Neural progenitor cell (in vitro differentiated cells): ENCODE results near the gene PTGDS. TPM values are rescaled to one million over a fixed set of nuclear protein-coding genes. Genes with fewer than 3 reads are reported as not detected.

Source experiments
- DNase-seq: peaks from one replicate; pipeline ENCODE4 v3.0.0-alpha.2; 2016; ENCODE audit warnings: low spot score
- H2AFZ ChIP-seq: fragments of 200-600 bp; sonication (generic); replicated peaks from 2 replicates; pipeline ENCODE4 v1.6.1; 2016; ENCODE audit warnings: antibody characterized with exemption
- H3F3A ChIP-seq: fragments of 200-600 bp; sonication (generic); 2 replicates; pipeline ENCODE4 v1.6.1; 2016; ENCODE audit warnings: antibody characterized with exemption, low read depth
- H3K27ac ChIP-seq: fragments of 200-600 bp; sonication (generic); 2 replicates; pipeline ENCODE4 v1.5.1; 2016; ENCODE audit warnings: mild to moderate bottlenecking
- H3K27me3 ChIP-seq: fragments of 200-600 bp; sonication (generic); 2 replicates; pipeline ENCODE4 v1.6.1; 2016; ENCODE audit warnings: mild to moderate bottlenecking, moderate library complexity
- H3K36me3 ChIP-seq: fragments of 200-600 bp; sonication (generic); 2 replicates; pipeline ENCODE4 v1.5.1; 2016
- H3K4me1 ChIP-seq: fragments of 200-600 bp; sonication (generic); 2 replicates; pipeline ENCODE4 v1.6.1; 2016; ENCODE audit warnings: mixed run types
- H3K4me2 ChIP-seq: fragments of 200-600 bp; sonication (generic); 2 replicates; pipeline ENCODE4 v1.6.1; 2016
- H3K4me3 ChIP-seq: fragments of 200-600 bp; sonication (generic); 2 replicates; pipeline ENCODE4 v1.5.1; 2016
- H3K79me2 ChIP-seq: fragments of 200-600 bp; sonication (generic); 2 replicates; pipeline ENCODE4 v1.6.1; 2016; ENCODE audit warnings: low read depth
- H3K9ac ChIP-seq: fragments of 200-600 bp; sonication (generic); 2 replicates; pipeline ENCODE4 v1.6.1; 2016
- H3K9me3 ChIP-seq: fragments of 200-600 bp; sonication (generic); 2 replicates; pipeline ENCODE4 v1.5.1; 2016; ENCODE audit warnings: low read depth
- H4K20me1 ChIP-seq: fragments of 200-600 bp; sonication (generic); 2 replicates; pipeline ENCODE4 v1.6.1; 2016; ENCODE audit warnings: low read depth
- H3K27ac Mint-ChIP-seq: 3 replicates; pipeline ENCODE4 v1.8.0; 2021; ENCODE audit warnings: mixed read lengths
- H3K27me3 Mint-ChIP-seq: 2 replicates; pipeline ENCODE4 v1.8.0; 2022; ENCODE audit warnings: low read depth, mild to moderate bottlenecking, inconsistent platforms, moderate library complexity, mixed read lengths; ENCODE audit not compliant: insufficient read depth
- H3K36me3 Mint-ChIP-seq: 3 replicates; pipeline ENCODE4 v1.8.0; 2021; ENCODE audit warnings: mixed read lengths
- H3K4me1 Mint-ChIP-seq: 3 replicates; pipeline ENCODE4 v1.8.0; 2021; ENCODE audit warnings: mixed read lengths
- H3K4me3 Mint-ChIP-seq: 3 replicates; pipeline ENCODE4 v1.8.0; 2021; ENCODE audit warnings: mild to moderate bottlenecking, moderate library complexity, mixed read lengths
- H3K9me3 Mint-ChIP-seq: 3 replicates; pipeline ENCODE4 v1.8.0; 2020; ENCODE audit warnings: mixed read lengths
- EZH2 ChIP-seq: fragments of 200-600 bp; sonication (generic); IDR thresholded peaks from 2 replicates; pipeline ENCODE4 v1.6.1; 2017; ENCODE audit warnings: antibody characterized with exemption, mild to moderate bottlenecking, moderate library complexity
- EZH2phosphoT487 ChIP-seq: fragments of 200-600 bp; sonication (generic); IDR thresholded peaks from 2 replicates; pipeline ENCODE4 v1.6.1; 2017; ENCODE audit warnings: antibody characterized with exemption
- total RNA-seq: library from RNA; depleted of rRNA; stranded (reverse); fragments of >200 nt; gene quantifications from 2 replicates; pipeline ENCODE4 v1.2.3, GENCODE V29; 2015; ENCODE audit warnings: low replicate concordance
- TF ChIP-seq, protein P1 (sequence below): fragments of 200-600 bp; sonication (generic); IDR thresholded peaks from 2 replicates; pipeline ENCODE4 v1.5.1; 2017; ENCODE audit warnings: antibody characterized with exemption, mild to moderate bottlenecking

PTGDS gene
- total RNA-seq, 1 donor from 2014 or later, result not detected

DNA sequence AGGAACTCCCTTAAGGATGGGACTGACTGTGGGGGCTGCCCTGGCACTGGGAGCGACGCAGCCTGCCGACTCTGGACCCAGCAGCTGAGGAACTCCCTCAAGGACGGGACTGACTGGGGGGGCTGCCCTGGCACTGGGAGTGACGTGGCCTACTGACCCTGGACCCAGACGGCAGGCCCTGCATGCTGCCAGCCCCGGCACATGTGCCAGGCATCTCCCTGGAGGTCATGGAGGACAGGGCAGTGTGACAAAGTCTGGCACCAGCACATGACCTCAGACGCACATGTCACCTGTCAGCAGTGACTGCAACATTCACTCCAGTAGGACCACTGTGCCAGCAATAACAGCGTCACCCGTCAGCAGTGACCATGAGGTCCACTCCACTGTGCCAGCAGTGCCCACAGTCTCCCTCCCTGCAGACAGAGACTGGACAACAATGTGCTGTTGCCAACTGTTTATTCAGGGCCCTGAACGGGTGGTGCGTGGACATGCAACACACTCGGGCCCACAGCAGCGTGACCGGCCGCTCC lies 37.2 kb upstream of the PTGDS start:
- Mint-ChIP-seq H3K4me1 (peaks cover 3% of the 10 kb centered on the region), H3K36me3 (peaks cover 17% of the 10 kb centered on the region)
- no peaks in the 10 kb centered on the region for H3K27me3 ChIP-seq

DNA sequence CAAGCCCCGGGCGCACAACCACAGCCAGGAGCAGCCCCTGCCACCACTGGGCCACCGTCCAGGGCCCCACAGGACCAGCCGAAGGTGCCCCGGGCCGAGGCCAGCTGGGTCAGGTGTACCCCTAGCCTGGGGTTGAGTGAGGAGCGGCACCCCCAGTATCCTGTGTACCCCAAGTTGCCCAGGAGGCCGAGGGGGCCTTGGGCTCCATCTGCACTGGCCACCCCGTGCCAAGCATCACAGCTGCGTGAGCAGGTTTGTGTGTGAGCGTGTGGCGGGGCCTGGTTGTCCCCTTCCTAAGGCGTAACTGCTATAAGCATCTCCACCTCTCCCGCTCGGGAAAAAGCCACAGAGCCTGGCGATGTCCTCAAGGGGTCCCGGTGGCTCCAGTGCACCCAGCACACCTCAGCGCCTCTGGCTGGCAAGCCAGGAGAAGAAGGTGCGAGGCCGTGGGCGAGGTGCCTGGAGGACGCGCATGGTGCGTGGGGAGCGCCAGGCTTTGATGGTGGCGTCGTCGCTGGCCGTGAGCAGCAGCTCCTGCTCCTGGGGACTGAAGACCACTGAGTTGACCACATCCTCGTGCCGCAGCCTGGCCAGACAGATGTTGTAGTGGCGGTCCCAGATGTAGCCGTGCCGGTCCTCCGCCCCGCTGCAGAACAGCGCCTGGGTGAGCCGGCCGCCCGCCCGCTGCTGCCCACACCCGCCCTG lies 36.6 kb upstream of the PTGDS start:
- H3K36me3 ChIP-seq, result no peaks in the 10 kb centered on the region
- H3K27me3 ChIP-seq, result no peaks in the 10 kb centered on the region
- H3K27ac ChIP-seq, result no peak overlapping the region
- Mint-ChIP-seq H3K4me1 (peaks cover 3% of the 10 kb centered on the region), H3K27ac (no peak overlapping the region), H3K36me3 (peaks cover 15% of the 10 kb centered on the region), H3K9me3 (no peaks in the 10 kb centered on the region), H3K27me3 (peaks cover 10% of the 10 kb centered on the region), H3K4me3 (no peak overlapping the region)
- TF ChIP-seq EZH2 (no peak), EZH2phosphoT487 (no peak)
- no peak overlapping the region for H3K4me2 ChIP-seq
- DNase-seq, result no peak
- H2AFZ ChIP-seq, result no peak overlapping the region
- no peak overlapping the region for H3K4me3 ChIP-seq
- H4K20me1 ChIP-seq, result peaks cover 25% of the 10 kb centered on the region
- H3F3A ChIP-seq, result peaks cover 2% of the 10 kb centered on the region
- no peaks in the 10 kb centered on the region for H3K9me3 ChIP-seq
- no peak overlapping the region for H3K9ac ChIP-seq
- H3K4me1 ChIP-seq, result no peaks in the 10 kb centered on the region
- H3K79me2 ChIP-seq, result peaks cover 10% of the 10 kb centered on the region

More for the DNA sequence above, 37.2 kb upstream of the PTGDS start:
- Histone ChIP-seq H3K9me3 (no peaks in the 10 kb centered on the region), H3K27ac (no peak overlapping the region), H4K20me1 (peaks cover 25% of the 10 kb centered on the region), H3K36me3 (no peaks in the 10 kb centered on the region), H2AFZ (no peak overlapping the region), H3K9ac (no peak overlapping the region), H3K4me2 (no peak overlapping the region), H3F3A (peaks cover 4% of the 10 kb centered on the region), H3K4me3 (no peak overlapping the region), H3K79me2 (peaks cover 10% of the 10 kb centered on the region), H3K4me1 (no peaks in the 10 kb centered on the region)
- H3K4me3 Mint-ChIP-seq, result no peak overlapping the region
- TF ChIP-seq EZH2phosphoT487 (no peak), EZH2 (no peak)
- TF ChIP-seq, protein P1, sequence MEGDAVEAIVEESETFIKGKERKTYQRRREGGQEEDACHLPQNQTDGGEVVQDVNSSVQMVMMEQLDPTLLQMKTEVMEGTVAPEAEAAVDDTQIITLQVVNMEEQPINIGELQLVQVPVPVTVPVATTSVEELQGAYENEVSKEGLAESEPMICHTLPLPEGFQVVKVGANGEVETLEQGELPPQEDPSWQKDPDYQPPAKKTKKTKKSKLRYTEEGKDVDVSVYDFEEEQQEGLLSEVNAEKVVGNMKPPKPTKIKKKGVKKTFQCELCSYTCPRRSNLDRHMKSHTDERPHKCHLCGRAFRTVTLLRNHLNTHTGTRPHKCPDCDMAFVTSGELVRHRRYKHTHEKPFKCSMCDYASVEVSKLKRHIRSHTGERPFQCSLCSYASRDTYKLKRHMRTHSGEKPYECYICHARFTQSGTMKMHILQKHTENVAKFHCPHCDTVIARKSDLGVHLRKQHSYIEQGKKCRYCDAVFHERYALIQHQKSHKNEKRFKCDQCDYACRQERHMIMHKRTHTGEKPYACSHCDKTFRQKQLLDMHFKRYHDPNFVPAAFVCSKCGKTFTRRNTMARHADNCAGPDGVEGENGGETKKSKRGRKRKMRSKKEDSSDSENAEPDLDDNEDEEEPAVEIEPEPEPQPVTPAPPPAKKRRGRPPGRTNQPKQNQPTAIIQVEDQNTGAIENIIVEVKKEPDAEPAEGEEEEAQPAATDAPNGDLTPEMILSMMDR, result no peak
- peaks cover 10% of the 10 kb centered on the region for H3K27me3 Mint-ChIP-seq
- DNase-seq, result no peak
- H3K27ac Mint-ChIP-seq, result no peak overlapping the region
- no peaks in the 10 kb centered on the region for H3K9me3 Mint-ChIP-seq

DNA sequence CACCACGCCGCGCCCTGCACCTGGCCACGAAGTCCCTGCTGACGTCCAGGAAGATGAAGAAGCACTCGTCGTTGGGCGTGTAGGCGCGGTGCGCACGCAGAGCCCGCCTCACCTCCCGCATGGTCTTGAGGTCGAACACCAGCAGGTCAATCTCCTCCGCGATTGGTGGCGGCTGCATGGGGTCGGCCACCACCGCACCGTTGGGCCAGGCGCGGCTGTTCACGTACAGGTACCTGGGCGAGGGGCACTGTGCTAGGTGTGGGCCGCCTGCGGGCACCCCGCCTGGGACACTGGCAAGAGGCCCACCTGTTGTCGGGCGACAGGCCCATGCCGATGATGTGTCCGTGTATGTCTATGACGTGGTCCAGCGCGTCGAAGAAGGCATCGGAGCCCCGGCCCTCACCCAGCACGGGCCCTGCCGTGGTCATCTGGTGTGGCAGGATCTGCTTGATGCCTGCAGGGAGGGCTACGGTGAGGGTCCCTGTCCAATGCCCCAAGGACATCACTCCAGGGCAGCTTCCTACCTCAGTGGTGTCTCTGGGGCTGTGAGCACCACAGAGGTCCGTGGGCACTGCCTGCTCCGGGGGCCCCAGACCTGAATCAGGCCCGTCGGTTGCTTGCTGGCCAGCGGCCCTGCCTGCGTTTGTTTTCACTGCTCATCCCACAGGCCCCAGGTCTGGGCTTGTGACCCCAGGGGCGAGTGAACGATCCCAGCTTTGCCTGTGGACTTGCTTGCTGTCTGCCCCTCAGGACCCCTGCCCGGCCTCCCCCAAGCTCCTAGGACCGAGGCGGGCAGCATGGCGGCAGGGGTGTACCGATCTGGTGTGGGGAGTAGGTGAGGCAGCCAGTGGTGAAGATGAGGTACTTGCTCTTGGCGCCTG lies 35.8 kb upstream of the PTGDS start:
- TF ChIP-seq EZH2 (no peak), EZH2phosphoT487 (no peak)
- H4K20me1 ChIP-seq, result peaks cover 25% of the 10 kb centered on the region
- no peak overlapping the region for H3K9ac ChIP-seq
- H3K79me2 ChIP-seq, result peaks cover 10% of the 10 kb centered on the region
- Mint-ChIP-seq H3K4me1 (peaks cover 3% of the 10 kb centered on the region), H3K36me3 (peaks cover 14% of the 10 kb centered on the region), H3K4me3 (no peak overlapping the region), H3K27me3 (peaks cover 10% of the 10 kb centered on the region), H3K27ac (no peak overlapping the region), H3K9me3 (no peaks in the 10 kb centered on the region)
- no peaks in the 10 kb centered on the region for H3F3A ChIP-seq
- H3K27me3 ChIP-seq, result no peaks in the 10 kb centered on the region
- H3K4me2 ChIP-seq, result no peak overlapping the region
- no peak overlapping the region for H3K4me3 ChIP-seq
- no peaks in the 10 kb centered on the region for H3K4me1 ChIP-seq
- no peaks in the 10 kb centered on the region for H3K36me3 ChIP-seq
- no peak overlapping the region for H2AFZ ChIP-seq
- DNase-seq, result no peak
- no peak overlapping the region for H3K27ac ChIP-seq
- H3K9me3 ChIP-seq, result no peaks in the 10 kb centered on the region

DNA sequence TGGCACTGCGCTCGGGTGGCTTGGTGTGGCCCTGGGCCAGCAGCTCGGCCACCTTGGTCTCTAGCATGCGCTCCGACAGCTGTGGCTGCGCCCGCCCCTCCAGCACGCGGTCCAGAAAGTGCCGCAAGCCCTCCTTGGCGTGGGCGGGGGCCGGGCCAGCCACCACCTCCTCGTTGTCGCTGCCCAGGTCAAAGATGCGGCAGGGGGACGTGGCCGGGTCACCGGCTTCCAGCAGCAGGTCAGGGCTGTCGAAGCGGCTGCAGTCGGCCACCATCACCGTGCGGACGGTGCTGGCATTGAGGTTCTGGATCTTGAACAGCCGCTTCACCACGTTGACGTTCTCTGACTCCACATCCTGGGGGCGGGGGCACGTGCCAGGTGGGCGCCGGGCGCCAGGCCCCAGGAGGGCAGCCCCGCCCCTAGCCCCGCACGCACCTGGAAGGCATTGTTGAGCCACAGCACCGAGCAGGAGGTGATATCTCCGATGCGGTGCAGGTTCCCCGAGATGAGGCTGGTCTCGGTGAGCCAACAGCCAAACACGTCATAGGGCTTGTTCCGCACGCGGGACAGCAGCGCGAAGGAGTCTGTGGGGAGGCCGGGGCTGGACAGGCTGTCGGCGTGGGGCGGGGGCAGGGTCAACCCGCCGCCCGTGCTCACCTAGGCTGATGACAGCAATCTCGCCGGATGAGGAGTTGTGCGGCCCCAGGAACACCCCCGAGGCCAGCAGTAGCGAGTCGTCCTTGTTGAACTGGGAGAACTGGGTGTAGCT lies 35.0 kb upstream of the PTGDS start:
- no peaks in the 10 kb centered on the region for H3K36me3 ChIP-seq
- Mint-ChIP-seq H3K36me3 (peaks cover 9% of the 10 kb centered on the region), H3K27me3 (peaks cover 10% of the 10 kb centered on the region), H3K9me3 (no peaks in the 10 kb centered on the region), H3K27ac (no peak overlapping the region), H3K4me1 (peaks cover 3% of the 10 kb centered on the region), H3K4me3 (peak overlapping the region; percentile 76)
- no peak overlapping the region for H3K9ac ChIP-seq
- DNase-seq, result no peak
- H3K4me3 ChIP-seq, result no peak overlapping the region
- no peaks in the 10 kb centered on the region for H3K27me3 ChIP-seq
- no peak overlapping the region for H2AFZ ChIP-seq
- TF ChIP-seq EZH2phosphoT487 (no peak), EZH2 (no peak)
- TF ChIP-seq, protein P1, result no peak
- H3K4me2 ChIP-seq, result no peak overlapping the region
- peaks cover 25% of the 10 kb centered on the region for H4K20me1 ChIP-seq
- H3K4me1 ChIP-seq, result no peaks in the 10 kb centered on the region
- no peak overlapping the region for H3K27ac ChIP-seq
- H3K79me2 ChIP-seq, result peaks cover 10% of the 10 kb centered on the region
- no peaks in the 10 kb centered on the region for H3K9me3 ChIP-seq
- peaks cover under 1% of the 10 kb centered on the region for H3F3A ChIP-seq
